ENCODE data around the gene RASSF10. TPM values are rescaled to one million over a fixed set of nuclear protein-coding genes. Genes with fewer than 3 reads are reported as not detected.
A peak's percentile ranks its signal among the peaks of the same experiment; 100 is the strongest.

Gene RASSF10
- 1.4 to 2.1 TPM (median 1.6 TPM) in 3 replicates for polyA plus RNA-seq
- polyA plus RNA-seq (2011; ENCODE audit: low read depth): 1.8 TPM
- polyA plus RNA-seq (2011; cell fraction: cytosol; rRNA removed): 1.1 and 1.8 TPM in 2 replicates
- 2.2 and 2.4 TPM in 2 replicates for polyA plus RNA-seq (2011; cell fraction: nucleus; rRNA removed)
- polyA plus RNA-seq (2012; ENCODE audit: low replicate concordance): 1.3 and 2.9 TPM in 2 replicates
- polyA minus RNA-seq: 1.2 to 1.8 TPM (median 1.7 TPM) in 3 replicates
- polyA minus RNA-seq (2011; cell fraction: cytosol; rRNA and poly(A)+ RNA removed): 6.7 TPM
- 4.0 and 6.3 TPM in 2 replicates for polyA minus RNA-seq (2011; cell fraction: nucleus; rRNA and poly(A)+ RNA removed)

DNA sequence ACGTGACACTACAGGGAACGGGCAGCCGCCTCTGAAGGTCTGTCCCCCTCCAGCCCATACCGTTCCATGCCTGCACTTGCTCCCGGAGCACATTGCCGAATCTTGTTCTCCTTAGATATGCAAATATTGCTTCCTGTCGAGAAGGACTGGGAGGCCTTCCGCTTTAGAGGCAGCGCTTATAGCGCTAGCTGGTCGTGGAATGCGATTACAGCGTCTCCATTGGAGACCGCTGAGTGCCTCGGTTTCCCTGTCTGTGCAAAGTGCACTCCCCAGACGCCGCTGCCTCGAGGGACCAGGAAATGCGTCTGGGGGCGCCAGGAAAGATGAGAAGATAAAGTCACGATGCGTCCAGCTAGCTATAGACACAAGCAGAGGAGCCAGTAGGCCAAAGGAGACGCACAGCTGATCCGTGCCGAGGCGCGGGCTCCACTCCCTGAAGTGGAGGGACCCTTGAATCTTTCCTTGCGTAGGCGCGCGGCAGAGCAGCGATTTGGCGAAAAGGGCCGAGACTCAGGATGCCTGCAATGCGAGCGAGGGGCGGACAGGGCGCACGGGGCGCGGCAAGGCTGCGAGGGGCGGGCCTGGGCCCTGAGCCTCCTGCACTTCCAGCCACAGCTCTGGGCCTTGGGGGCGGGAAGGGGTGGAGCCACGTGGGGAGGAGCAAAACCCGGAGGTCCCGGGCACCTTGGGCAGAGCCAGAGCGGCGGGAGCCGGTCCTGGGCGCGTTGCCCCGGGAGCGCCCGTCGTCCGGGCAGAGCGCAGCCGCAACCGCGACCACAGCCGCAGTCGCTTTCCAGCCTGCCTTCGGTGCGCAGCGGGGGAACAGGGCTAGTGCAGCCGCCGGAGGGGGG, at the start of gene RASSF10:
Gene RASSF10, plus strand, starts transcription at position 692 of the 851 bp plus-strand sequence. CDS start 261 bp downstream, outside the sequence.
- H3K27me3 ChIP-seq (ENCODE audit: control insufficient read depth, extremely low read depth, insufficient read depth, low read length): no peaks in the 10 kb centered on the region
- H3K9ac ChIP-seq (ENCODE audit: control insufficient read depth, extremely low read depth, insufficient read depth, low read length): peak within 1 kb of the TSS; percentile 65
- dilution Hi-C loops (cut with MboI; ENCODE audit: extremely low pct_ligation_motif_present, low sequenced_read_pairs): no loop called here
- H3K4me2 ChIP-seq (ENCODE audit: control insufficient read depth, extremely low read depth, insufficient read depth, low read depth, low read length): peak within 1 kb of the TSS; percentile 86
- TF ChIP-seq EZH2 (IDR thresholded peaks at IDR 0.05; ENCODE audit: low read length): no peak
- DNase-seq (ENCODE audit: low read depth, low spot score): no peak
- peak within 1 kb of the TSS; percentile 11 for H3K27ac ChIP-seq (ENCODE audit: control insufficient read depth, insufficient read depth, low read length)
- no peaks in the 10 kb centered on the region for H3K9me3 ChIP-seq (ENCODE audit: control insufficient read depth, low read depth, low read length)
- H3K9me1 ChIP-seq (ENCODE audit: control insufficient read depth, extremely low read depth, insufficient read depth, low read length): no peaks in the 10 kb centered on the region
- FAIRE-seq: peak; percentile 73
- peaks cover 14% of the 10 kb centered on the region for H3K79me2 ChIP-seq (ENCODE audit: control insufficient read depth, insufficient read depth, low read length)
- H3K36me3 ChIP-seq (ENCODE audit: control insufficient read depth in 2 of 2, extremely low read depth in 1 of 2, insufficient read depth in 2 of 2, low read length in 2 of 2): no peaks in the 10 kb centered on the region
- peaks cover 53% of the 10 kb centered on the region for H3K4me1 ChIP-seq (ENCODE audit: control insufficient read depth, extremely low read depth, insufficient read depth, low read length)
- H4K20me1 ChIP-seq (ENCODE audit: control insufficient read depth, extremely low read depth, insufficient read depth, low read length): no peaks in the 10 kb centered on the region
- peak within 1 kb of the TSS; percentile 50 to 73 (median 56) for H3K4me3 ChIP-seq (ENCODE audit: control insufficient read depth in 2 of 3, extremely low read depth in 1 of 3, insufficient read depth in 2 of 3, low read depth in 1 of 3, low read length in 3 of 3)
- peak within 1 kb of the TSS; percentile 89 for H2AFZ ChIP-seq (ENCODE audit: control insufficient read depth, low read length)

GRCh38 chr11:12961615-12962014, 47.5 kb upstream of the RASSF10 start:
- Histone ChIP-seq H3K9me3 (ENCODE audit: control insufficient read depth, low read depth, low read length) (no peaks in the 10 kb centered on the region), H3K4me2 (ENCODE audit: control insufficient read depth, extremely low read depth, insufficient read depth, low read depth, low read length) (no peak overlapping the region), H3K27ac (ENCODE audit: control insufficient read depth, insufficient read depth, low read length) (no peak overlapping the region), H3K27me3 (ENCODE audit: control insufficient read depth, extremely low read depth, insufficient read depth, low read length) (no peaks in the 10 kb centered on the region), H3K9me1 (ENCODE audit: control insufficient read depth, extremely low read depth, insufficient read depth, low read length) (no peaks in the 10 kb centered on the region), H4K20me1 (ENCODE audit: control insufficient read depth, extremely low read depth, insufficient read depth, low read length) (no peaks in the 10 kb centered on the region), H3K4me3 (ENCODE audit: control insufficient read depth in 2 of 3, extremely low read depth in 1 of 3, insufficient read depth in 2 of 3, low read depth in 1 of 3, low read length in 3 of 3) (no peak overlapping the region), H3K9ac (ENCODE audit: control insufficient read depth, extremely low read depth, insufficient read depth, low read length) (no peak overlapping the region), H2AFZ (ENCODE audit: control insufficient read depth, low read length) (no peak overlapping the region), H3K79me2 (ENCODE audit: control insufficient read depth, insufficient read depth, low read length) (no peaks in the 10 kb centered on the region), H3K36me3 (ENCODE audit: control insufficient read depth in 2 of 2, extremely low read depth in 1 of 2, insufficient read depth in 2 of 2, low read length in 2 of 2) (peaks cover 0 to 11% of the 10 kb centered on the region in 2 experiments), H3K4me1 (ENCODE audit: control insufficient read depth, extremely low read depth, insufficient read depth, low read length) (peaks cover 5% of the 10 kb centered on the region)
- DNase-seq (ENCODE audit: low read depth, low spot score) (no peak), FAIRE-seq (no peak)
- dilution Hi-C loops (cut with MboI; ENCODE audit: extremely low pct_ligation_motif_present, low sequenced_read_pairs): no loop called here
- TF ChIP-seq, protein P1, sequence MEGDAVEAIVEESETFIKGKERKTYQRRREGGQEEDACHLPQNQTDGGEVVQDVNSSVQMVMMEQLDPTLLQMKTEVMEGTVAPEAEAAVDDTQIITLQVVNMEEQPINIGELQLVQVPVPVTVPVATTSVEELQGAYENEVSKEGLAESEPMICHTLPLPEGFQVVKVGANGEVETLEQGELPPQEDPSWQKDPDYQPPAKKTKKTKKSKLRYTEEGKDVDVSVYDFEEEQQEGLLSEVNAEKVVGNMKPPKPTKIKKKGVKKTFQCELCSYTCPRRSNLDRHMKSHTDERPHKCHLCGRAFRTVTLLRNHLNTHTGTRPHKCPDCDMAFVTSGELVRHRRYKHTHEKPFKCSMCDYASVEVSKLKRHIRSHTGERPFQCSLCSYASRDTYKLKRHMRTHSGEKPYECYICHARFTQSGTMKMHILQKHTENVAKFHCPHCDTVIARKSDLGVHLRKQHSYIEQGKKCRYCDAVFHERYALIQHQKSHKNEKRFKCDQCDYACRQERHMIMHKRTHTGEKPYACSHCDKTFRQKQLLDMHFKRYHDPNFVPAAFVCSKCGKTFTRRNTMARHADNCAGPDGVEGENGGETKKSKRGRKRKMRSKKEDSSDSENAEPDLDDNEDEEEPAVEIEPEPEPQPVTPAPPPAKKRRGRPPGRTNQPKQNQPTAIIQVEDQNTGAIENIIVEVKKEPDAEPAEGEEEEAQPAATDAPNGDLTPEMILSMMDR (optimal IDR thresholded peaks at IDR 0.05 in 1 of 3, IDR thresholded peaks at IDR 0.05 in 1 of 3, conservative IDR thresholded peaks at IDR 0.05 in 1 of 3; ENCODE audit: extremely low read depth in 1 of 3, insufficient read depth in 2 of 3, low read length in 3 of 3): no peak
- TF ChIP-seq EZH2 (IDR thresholded peaks at IDR 0.05; ENCODE audit: low read length): no peak

Measured in keratinocyte (primary cell).